Erythroblast (primary cell): ENCODE data around the gene EGFL7.

ENCODE experiments used
- GATA1 ChIP-seq: IDR thresholded peaks from 2 replicates; pipeline ENCODE4 v1.6.1; 2011; ENCODE audit warnings: low read depth, mild to moderate bottlenecking, control low read depth, low read length, moderate library complexity
- POLR2A ChIP-seq: IDR thresholded peaks from 2 replicates; pipeline ENCODE4 v1.6.1; 2011; ENCODE audit warnings: mild to moderate bottlenecking, low read length

- TF ChIP-seq POLR2A (no peak), GATA1 (no peak)
Measured at GRCh38 chr9:136693135-136693489, 30.4 kb downstream of the EGFL7 start.
